Transverse colon (tissue), 3 donors: ENCODE measurements around the gene BCAP29.

Source experiments
- POLR2A ChIP-seq: fragments of 450-650 bp; IDR thresholded peaks from one replicate; pipeline ENCODE4 v1.6.1; 2016; ENCODE audit warnings: antibody characterized with exemption, mild to moderate bottlenecking, moderate library complexity
- TF ChIP-seq, protein P1 (sequence below), 5 experiments: fragments of 200-600 bp in 3 of 5; fragments of 450-650 bp in 2 of 5; sonication (generic) in 3 of 5; IDR thresholded peaks; 1 replicate in 2 of 5; 2 replicates in 3 of 5; pipeline ENCODE4 v1.5.1; 2016 to 2017; ENCODE audit warnings: antibody characterized with exemption in 5 of 5, inconsistent platforms in 3 of 5, mild to moderate bottlenecking in 2 of 5, moderate library complexity in 1 of 5

DNA sequence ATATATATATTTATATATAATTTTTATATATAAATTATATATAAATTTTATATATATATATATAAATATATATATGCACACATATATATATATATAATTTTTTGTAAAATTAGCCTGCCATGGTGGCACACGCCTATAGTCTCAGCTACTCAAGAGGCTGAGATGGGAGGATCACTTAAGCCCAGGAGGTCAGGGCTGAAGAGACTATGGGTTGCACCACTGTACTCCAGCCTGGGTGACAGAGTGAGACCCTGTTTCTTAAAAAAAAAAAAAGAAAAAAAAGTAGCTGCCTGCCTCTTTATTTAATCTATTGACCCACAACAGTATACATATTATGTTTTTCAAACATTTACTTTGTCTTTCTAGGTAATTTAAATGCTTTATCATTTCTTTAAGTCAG is 19.2 kb downstream of the BCAP29 start:
- TF ChIP-seq, protein P1, sequence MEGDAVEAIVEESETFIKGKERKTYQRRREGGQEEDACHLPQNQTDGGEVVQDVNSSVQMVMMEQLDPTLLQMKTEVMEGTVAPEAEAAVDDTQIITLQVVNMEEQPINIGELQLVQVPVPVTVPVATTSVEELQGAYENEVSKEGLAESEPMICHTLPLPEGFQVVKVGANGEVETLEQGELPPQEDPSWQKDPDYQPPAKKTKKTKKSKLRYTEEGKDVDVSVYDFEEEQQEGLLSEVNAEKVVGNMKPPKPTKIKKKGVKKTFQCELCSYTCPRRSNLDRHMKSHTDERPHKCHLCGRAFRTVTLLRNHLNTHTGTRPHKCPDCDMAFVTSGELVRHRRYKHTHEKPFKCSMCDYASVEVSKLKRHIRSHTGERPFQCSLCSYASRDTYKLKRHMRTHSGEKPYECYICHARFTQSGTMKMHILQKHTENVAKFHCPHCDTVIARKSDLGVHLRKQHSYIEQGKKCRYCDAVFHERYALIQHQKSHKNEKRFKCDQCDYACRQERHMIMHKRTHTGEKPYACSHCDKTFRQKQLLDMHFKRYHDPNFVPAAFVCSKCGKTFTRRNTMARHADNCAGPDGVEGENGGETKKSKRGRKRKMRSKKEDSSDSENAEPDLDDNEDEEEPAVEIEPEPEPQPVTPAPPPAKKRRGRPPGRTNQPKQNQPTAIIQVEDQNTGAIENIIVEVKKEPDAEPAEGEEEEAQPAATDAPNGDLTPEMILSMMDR (IDR thresholded peaks at IDR 0.05) = no peak
- no peak for TF ChIP-seq POLR2A
